Kidney epithelial cell (primary cell): ENCODE measurements around the gene CD46. TPM values are rescaled to one million over a fixed set of nuclear protein-coding genes. Genes with fewer than 3 reads are reported as not detected.
"Not testable (repeated sequence)": the region's sequence is repeated elsewhere in the genome, so short reads cannot be mapped to it uniquely, and the experiment has no call there.

Source experiments
- DNase-seq: peaks from one replicate; pipeline ENCODE4 v3.0.0-alpha.2; 2010; ENCODE audit warnings: low read depth
- H3K27me3 ChIP-seq: 2 replicates; pipeline ENCODE4 v1.6.0; 2011; ENCODE audit warnings: low read length; ENCODE audit not compliant: control insufficient read depth, insufficient read depth
- H3K36me3 ChIP-seq: 2 replicates; pipeline ENCODE4 v1.5.1; 2011; ENCODE audit warnings: low read length; ENCODE audit not compliant: control insufficient read depth, insufficient read depth
- H3K4me3 ChIP-seq: 2 replicates; pipeline ENCODE4 v1.5.1; 2011; ENCODE audit warnings: low read depth, mild to moderate bottlenecking, control low read depth, low read length
- total RNA-seq: library from RNA; depleted of rRNA; stranded (reverse); fragments of >200 nt; gene quantifications from 2 replicates; pipeline ENCODE4 v1.2.3, GENCODE V29; 2015
- TF ChIP-seq, protein P1 (sequence below): IDR thresholded peaks from 2 replicates; pipeline ENCODE4 v1.5.1; 2011; ENCODE audit warnings: mild to moderate bottlenecking, moderate library complexity, low read length, control low read depth, inconsistent platforms; ENCODE audit not compliant: insufficient read depth, poor library complexity, severe bottlenecking

CD46 gene
- 127 and 138 TPM in 2 replicates for total RNA-seq

DNA sequence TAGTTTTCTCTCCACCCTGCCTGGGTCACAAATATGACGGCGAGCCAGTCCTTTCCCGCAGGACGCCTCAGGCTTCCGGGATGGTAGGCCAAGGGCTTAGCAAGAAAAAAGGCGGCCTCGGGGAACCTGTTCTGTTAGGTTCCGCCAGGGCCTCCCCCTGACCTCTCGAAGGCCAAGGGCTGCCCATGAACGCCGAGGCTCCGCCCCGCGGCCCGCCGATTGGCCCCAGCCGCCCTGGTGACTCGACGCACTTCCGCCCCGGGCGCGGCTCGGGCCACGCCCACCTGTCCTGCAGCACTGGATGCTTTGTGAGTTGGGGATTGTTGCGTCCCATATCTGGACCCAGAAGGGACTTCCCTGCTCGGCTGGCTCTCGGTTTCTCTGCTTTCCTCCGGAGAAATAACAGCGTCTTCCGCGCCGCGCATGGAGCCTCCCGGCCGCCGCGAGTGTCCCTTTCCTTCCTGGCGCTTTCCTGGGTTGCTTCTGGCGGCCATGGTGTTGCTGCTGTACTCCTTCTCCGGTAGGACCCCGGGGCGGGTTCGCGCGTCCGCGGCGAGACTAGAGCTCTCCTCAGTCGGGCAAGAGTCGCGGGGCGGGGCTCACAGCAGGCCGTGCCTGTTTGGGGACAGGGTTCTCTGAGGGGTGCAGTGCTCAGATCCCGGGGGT, at the start of gene CD46:
Gene CD46, plus strand, starts transcription at position 265 of the 666 bp plus-strand sequence. Its CDS starts 159 bp downstream, at position 424.
- peak; percentile 90 for DNase-seq

DNA sequence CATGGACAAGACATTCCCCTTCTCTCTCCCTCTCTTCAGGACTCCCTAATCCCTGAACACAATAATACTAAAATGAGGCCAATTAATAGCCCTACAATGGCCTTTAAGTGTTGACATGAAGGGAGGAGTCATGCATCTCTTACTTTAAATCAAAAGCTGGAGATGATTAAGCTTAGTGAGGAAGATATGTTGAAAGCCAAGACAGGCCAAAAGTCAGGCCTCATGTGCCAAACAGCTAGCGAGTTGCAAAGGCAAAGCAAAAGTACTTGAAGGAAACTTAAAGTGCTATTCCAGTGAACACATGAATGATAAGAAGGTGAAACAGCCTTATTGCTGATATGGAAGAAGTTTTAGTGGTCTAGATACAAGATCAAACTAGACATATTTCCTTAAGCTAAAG, 49.5 kb upstream of the CD46 start:
- Histone ChIP-seq H3K27me3 (no peaks in the 10 kb centered on the region), H3K4me3 (no peak overlapping the region), H3K36me3 (no peaks in the 10 kb centered on the region)
- TF ChIP-seq, protein P1, sequence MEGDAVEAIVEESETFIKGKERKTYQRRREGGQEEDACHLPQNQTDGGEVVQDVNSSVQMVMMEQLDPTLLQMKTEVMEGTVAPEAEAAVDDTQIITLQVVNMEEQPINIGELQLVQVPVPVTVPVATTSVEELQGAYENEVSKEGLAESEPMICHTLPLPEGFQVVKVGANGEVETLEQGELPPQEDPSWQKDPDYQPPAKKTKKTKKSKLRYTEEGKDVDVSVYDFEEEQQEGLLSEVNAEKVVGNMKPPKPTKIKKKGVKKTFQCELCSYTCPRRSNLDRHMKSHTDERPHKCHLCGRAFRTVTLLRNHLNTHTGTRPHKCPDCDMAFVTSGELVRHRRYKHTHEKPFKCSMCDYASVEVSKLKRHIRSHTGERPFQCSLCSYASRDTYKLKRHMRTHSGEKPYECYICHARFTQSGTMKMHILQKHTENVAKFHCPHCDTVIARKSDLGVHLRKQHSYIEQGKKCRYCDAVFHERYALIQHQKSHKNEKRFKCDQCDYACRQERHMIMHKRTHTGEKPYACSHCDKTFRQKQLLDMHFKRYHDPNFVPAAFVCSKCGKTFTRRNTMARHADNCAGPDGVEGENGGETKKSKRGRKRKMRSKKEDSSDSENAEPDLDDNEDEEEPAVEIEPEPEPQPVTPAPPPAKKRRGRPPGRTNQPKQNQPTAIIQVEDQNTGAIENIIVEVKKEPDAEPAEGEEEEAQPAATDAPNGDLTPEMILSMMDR, result no peak
- DNase-seq, result no peak

More for the DNA sequence above, at the start of gene CD46:
- TF ChIP-seq, protein P1, result no peak
- H3K36me3 ChIP-seq, result no peaks in the 10 kb centered on the region
- H3K4me3 ChIP-seq, result peak within 1 kb of the TSS; percentile 91
- no peaks in the 10 kb centered on the region for H3K27me3 ChIP-seq

DNA sequence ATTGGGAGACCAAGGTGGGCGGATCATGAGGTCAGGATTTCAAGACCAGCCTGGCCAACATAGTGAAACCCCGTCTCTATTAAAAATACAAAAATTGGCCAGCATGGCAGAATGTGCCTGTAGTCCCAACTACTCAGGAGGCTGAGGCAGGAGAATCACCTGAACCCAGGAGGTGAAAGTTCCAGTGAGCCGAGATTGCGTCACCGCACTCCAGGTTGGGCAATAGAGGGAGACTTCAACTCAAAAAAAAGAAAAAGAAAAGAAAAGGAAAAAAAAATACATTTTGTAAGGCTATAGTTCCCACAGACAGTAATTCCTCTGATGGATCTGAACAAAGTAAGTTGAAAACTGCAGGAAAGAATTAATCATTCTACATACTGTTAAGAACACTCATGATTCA, 48.1 kb upstream of the CD46 start:
- TF ChIP-seq, protein P1, result no peak

DNA sequence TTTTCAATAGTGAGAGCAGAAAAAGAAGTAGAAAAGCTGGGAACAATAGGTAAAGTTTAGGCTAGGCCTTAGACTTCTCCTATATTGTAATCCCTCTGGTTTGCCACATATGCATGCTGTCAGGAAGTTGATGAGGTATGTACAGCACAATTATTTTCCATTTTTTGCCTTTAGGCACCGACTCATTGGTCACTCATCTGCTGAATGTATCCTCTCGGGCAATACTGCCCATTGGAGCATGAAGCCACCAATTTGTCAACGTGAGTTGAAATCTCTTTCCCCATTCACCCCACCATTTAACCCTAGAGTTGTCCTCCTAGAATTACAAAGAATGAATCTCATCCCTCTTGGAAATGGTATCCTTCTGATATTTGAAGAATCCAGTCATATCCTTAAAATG, 43.9 kb upstream of the CD46 start:
- DNase-seq, result peak; percentile 7
- H3K36me3 ChIP-seq, H3K4me3 ChIP-seq, H3K27me3 ChIP-seq: not testable (repeated sequence)

More for the DNA sequence above, 48.1 kb upstream of the CD46 start:
- H3K27me3 ChIP-seq, result no peaks in the 10 kb centered on the region
- no peak overlapping the region for H3K4me3 ChIP-seq
- H3K36me3 ChIP-seq, result no peaks in the 10 kb centered on the region
- DNase-seq, result no peak

DNA sequence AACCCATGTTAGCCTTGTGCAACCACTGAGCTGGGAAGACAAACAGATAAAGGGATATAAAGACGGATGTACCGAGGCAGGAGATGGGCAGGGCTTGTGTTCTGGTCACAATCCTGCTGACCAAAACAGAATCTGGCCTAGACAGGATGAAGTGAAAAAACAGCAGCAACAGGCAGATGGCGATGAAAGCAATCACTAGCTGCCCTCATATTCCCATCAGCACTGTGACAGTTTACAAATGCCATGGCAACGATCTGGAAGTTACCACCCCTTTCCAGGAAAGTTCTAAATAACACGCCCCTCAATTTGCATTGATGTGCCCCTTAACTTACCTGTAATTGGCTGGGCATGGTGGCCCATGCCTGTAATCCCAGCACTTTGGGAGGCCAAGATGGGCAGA, 40.6 kb upstream of the CD46 start:
- Histone ChIP-seq H3K4me3 (no peak overlapping the region), H3K36me3 (no peaks in the 10 kb centered on the region), H3K27me3 (no peaks in the 10 kb centered on the region)
- no peak for DNase-seq
- TF ChIP-seq, protein P1, result no peak

DNA sequence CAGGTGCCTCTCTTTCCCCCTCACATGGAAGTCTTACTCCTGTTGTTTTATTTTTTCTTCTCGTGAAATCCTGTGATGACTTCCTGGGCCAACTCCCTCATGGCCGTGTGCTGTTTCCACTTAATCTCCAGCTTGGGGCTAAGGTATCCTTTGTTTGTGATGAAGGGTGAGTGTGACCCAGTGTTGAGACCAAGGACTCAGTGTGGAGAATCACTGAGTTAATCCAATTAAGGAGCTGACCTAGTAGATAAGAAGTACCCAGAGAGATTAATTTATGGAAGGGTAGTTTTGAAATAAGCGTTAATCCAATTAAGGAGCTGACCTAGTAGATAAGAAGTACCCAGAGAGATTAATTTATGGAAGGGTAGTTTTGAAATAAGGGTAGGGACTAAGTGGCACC, 39.2 kb upstream of the CD46 start:
- not testable (repeated sequence) for DNase-seq, H3K36me3 ChIP-seq

DNA sequence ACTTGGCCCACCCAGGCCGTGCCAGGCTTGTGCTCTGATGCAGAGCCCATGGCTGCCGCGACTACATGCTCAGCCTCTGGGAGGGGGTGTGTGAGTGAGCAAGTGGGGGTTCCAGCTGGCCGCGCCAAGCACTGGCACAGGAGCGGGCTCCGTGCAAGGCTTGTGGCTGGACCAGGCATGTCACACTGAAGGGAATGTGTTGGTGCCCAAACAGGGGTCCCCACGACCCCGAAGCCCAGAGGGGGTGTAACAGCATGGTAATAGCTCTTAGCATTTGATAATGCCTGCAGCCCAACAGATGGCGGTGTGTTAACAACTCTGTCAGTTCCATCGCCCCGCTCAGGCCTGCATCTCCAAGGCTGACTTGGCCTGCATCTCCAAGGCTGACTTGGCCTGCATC, 38.3 kb upstream of the CD46 start:
- no peaks in the 10 kb centered on the region for H3K36me3 ChIP-seq
- TF ChIP-seq, protein P1, result no peak
- no peak overlapping the region for H3K4me3 ChIP-seq
- no peak for DNase-seq
- H3K27me3 ChIP-seq, result no peaks in the 10 kb centered on the region

More for the DNA sequence above, 39.2 kb upstream of the CD46 start:
- H3K4me3 ChIP-seq, H3K27me3 ChIP-seq: not testable (repeated sequence)
